ENCODE data around the gene LRP6. TPM values are rescaled to one million over a fixed set of nuclear protein-coding genes. Genes with fewer than 3 reads are reported as not detected.
"Not testable (repeated sequence)": the region's sequence is repeated elsewhere in the genome, so short reads cannot be mapped to it uniquely, and the experiment has no call there.

Gene LRP6
- total RNA-seq, 1 experiment from 2014 or later = 44.6 TPM

DNA sequence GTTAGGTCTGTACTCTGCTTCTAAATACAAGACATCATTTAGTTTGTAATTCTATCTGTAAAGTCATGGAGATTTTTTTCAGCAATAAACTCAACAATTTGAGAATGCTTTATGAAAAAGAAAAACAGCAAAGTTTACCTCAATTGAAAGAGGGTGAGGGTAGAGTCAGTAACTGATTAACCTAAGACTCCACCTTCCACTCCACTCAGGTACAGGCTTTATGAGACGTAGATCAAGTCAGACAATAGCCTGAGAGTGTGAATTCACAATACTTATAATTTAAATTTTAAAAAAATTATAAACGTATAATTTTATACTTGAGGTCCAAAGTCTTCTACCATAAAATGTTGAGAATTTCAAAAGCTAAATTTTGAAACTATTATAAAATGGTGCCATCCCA is 150.2 kb downstream of the LRP6 start:
- Histone ChIP-seq H3K36me3 (replicated peaks; ENCODE audit: control insufficient read depth, insufficient read depth, low read length) (peaks cover 1% of the 10 kb centered on the region; the same call in 1 of the 2 replicates), H3K27me3 (ENCODE audit: control insufficient read depth, insufficient read depth, low read length) (no peaks in the 10 kb centered on the region), H3K4me3 (ENCODE audit: insufficient read depth, low read depth, low read length) (no peak overlapping the region)
- no peak for DNase-seq

DNA sequence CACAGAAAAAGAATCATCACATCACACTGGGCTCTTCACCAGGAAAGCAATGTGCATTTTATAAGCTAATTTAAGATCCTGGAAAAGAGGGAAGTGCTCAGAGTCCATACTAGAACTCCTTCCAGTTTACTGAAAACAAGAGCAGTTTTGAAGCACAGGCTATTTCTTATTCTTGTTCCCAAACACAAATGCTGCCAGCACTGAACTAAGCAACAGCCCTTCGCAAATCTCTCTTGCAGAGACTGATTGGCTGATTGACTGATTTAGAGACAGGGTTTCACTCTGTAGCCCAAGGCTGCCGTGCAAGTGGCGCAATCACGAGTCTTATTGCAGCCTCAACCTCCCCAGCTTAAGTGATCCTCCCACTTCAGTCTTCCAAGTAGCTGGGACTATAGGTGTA is 151.3 kb downstream of the LRP6 start:
- DNase-seq = no peak
- Histone ChIP-seq H3K4me3 (ENCODE audit: insufficient read depth, low read depth, low read length) (no peak overlapping the region), H3K27me3 (ENCODE audit: control insufficient read depth, insufficient read depth, low read length) (no peaks in the 10 kb centered on the region), H3K36me3 (replicated peaks; ENCODE audit: control insufficient read depth, insufficient read depth, low read length) (peaks cover 1% of the 10 kb centered on the region; the same call in 1 of the 2 replicates)

DNA sequence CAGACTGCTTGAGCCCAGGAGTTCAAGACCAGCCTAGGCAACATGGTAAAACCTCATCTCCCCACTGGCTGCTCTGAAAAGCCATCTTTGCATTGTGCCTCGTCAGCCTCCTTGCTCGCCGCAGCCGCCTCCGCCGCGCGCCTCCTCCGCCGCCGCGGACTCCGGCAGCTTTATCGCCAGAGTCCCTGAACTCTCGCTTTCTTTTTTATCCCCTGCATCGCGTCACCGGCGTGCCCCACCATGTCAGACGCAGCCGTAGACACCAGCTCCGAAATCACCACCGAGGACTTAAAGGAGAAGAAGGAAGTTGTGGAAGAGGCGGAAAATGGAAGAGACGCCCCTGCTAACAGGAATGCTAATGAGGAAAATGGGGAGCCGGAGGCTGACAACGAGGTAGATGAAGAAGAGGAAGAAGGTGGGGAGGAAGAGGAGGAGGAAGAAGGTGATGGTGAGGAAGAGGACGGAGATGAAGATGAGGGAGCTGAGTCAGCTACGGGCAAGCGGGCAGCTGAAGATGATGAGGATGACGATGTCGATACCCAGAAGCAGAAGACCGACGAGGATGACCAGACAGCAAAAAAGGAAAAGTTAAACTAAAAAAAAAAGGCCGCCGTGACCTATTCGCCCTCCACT is 155.8 kb downstream of the LRP6 start:
- not testable (repeated sequence) for DNase-seq; H3K4me3 ChIP-seq (ENCODE audit: insufficient read depth, low read depth, low read length); H3K27me3 ChIP-seq (ENCODE audit: control insufficient read depth, insufficient read depth, low read length); H3K36me3 ChIP-seq (replicated peaks; ENCODE audit: control insufficient read depth, insufficient read depth, low read length)

DNA sequence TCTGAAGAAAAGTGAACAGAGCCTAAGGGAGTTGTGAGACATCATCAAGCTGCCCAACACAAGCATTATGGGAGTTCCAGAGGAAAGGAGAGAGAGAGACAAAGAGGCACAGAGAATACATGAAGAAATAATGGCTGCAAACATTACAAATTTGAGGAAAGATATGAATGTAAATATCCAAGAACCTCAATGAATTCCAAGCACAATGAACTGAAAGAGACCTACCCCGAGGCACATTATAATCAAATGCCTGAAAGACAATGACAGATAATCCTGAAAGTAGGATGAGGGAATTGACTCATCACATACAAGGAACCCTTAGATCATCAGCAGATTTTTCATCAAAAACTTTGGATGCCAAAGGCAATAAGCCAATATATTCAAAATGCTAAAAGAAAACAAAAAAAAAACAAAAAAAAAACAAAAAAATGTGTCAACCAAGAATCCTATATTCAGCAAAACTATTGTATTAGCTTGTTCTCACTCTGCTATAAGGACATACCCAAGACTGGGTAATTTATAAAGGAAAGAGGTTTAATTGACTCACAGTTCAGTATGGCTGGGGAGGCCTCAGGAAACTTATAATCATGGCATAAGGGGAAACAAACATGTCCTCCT is 158.3 kb downstream of the LRP6 start:
- H3K4me3 ChIP-seq (ENCODE audit: insufficient read depth, low read depth, low read length) = no peak overlapping the region
- no peak for DNase-seq
- H3K36me3 ChIP-seq (replicated peaks; ENCODE audit: control insufficient read depth, insufficient read depth, low read length) = no peaks in the 10 kb centered on the region
- H3K27me3 ChIP-seq (ENCODE audit: control insufficient read depth, insufficient read depth, low read length) = no peaks in the 10 kb centered on the region

DNA sequence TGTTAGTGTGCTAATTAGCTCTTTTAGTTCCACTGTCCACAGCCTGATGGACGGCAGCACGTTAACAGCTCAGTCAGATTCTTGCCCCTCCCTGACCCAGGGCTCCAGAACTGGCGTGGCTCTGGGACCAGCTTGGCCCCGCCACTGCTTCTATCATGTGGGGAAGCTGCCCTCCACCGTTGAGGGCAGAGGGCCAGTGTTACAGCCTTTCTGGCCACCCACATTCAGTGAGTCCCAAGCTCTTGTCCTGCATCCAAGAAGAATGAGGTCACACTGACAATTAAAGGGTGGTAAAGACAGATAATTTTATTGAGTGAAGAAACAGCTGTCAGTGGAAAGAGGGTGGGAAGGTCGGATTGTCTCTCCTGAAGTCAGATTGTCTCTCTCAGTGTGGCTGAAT is 159.2 kb downstream of the LRP6 start:
- no peaks in the 10 kb centered on the region for H3K36me3 ChIP-seq (replicated peaks; ENCODE audit: control insufficient read depth, insufficient read depth, low read length)
- DNase-seq = no peak
- H3K27me3 ChIP-seq (ENCODE audit: control insufficient read depth, insufficient read depth, low read length) = no peaks in the 10 kb centered on the region
- no peak overlapping the region for H3K4me3 ChIP-seq (ENCODE audit: insufficient read depth, low read depth, low read length)

DNA sequence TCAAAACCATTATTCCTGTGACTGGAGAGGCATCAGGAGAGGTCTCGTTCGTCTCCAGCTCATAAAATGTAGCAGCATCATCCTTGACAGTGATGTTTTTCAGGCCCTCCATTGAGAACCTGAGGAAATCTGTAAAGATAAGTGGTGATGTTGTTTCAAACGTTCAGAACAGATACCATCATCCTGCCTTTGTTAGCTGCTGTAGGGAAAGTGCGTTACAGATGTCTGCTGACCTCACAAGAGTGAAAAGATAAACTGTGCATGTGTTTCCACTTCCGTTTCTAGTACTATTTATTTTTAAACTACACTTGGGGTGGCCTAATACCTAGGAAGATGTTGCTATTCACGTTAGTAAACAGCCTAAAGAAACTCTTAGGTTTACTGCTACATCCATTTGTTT is 167.7 kb downstream of the LRP6 start:
- H3K4me3 ChIP-seq (ENCODE audit: insufficient read depth, low read depth, low read length) = no peak overlapping the region
- no peaks in the 10 kb centered on the region for H3K36me3 ChIP-seq (replicated peaks; ENCODE audit: control insufficient read depth, insufficient read depth, low read length)
- DNase-seq = no peak
- no peaks in the 10 kb centered on the region for H3K27me3 ChIP-seq (ENCODE audit: control insufficient read depth, insufficient read depth, low read length)

GRCh38 chr12:12098691-12099015 is 168.2 kb downstream of the LRP6 start:
- DNase-seq = no peak
- Histone ChIP-seq H3K27me3 (ENCODE audit: control insufficient read depth, insufficient read depth, low read length) (no peaks in the 10 kb centered on the region), H3K36me3 (replicated peaks; ENCODE audit: control insufficient read depth, insufficient read depth, low read length) (no peaks in the 10 kb centered on the region)

DNA sequence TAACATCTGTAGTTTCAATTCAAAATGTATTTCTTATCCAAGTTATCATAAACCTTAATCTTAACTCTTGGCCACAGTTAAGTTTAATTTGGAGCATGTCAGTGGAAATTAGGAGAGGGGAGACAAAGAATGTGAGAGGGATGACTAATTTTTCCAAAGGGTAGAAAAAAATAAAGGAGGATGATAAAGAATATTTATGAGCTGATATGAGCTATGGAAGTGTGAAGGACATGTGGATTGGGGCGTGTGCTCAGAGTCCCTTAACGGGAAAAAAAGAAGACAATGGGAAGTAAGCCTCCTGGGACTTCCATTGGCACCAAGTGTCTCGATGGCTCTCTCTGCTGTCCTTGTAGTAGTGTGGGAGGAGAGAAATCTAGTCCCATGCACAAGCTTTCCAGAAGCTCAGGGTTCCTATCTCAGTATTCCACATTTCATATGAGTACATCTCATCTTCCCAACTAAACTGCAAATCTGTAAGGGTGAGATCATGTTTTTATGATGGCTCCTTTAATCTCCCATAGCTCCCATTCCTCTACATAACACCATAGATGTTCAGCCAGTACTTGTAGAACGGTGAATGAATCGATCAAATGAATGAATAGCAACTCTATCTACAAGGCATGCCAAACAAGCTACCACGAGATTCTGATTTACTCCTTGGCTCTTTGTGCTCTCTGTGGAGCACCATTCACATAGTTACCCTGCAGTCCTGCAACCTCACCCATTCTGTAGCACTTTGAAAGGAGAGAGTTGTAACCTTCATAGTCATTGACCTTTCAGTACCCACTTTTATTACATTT is 168.8 kb downstream of the LRP6 start:
- Histone ChIP-seq H3K27me3 (ENCODE audit: control insufficient read depth, insufficient read depth, low read length) (no peaks in the 10 kb centered on the region), H3K4me3 (ENCODE audit: insufficient read depth, low read depth, low read length) (no peak overlapping the region), H3K36me3 (replicated peaks; ENCODE audit: control insufficient read depth, insufficient read depth, low read length) (no peaks in the 10 kb centered on the region)
- no peak for DNase-seq

More at GRCh38 chr12:12098691-12099015, 168.2 kb downstream of the LRP6 start:
- no peak overlapping the region for H3K4me3 ChIP-seq (ENCODE audit: insufficient read depth, low read depth, low read length)

GRCh38 chr12:12095021-12095420 is 171.8 kb downstream of the LRP6 start:
- Histone ChIP-seq H3K4me3 (ENCODE audit: insufficient read depth, low read depth, low read length) (no peak overlapping the region), H3K27me3 (ENCODE audit: control insufficient read depth, insufficient read depth, low read length) (no peaks in the 10 kb centered on the region), H3K36me3 (replicated peaks; ENCODE audit: control insufficient read depth, insufficient read depth, low read length) (no peaks in the 10 kb centered on the region)
- DNase-seq = no peak

- no peak for DNase-seq
- Histone ChIP-seq H3K27me3 (ENCODE audit: control insufficient read depth, insufficient read depth, low read length) (no peaks in the 10 kb centered on the region), H3K4me3 (ENCODE audit: insufficient read depth, low read depth, low read length) (no peak overlapping the region), H3K36me3 (replicated peaks; ENCODE audit: control insufficient read depth, insufficient read depth, low read length) (no peaks in the 10 kb centered on the region)
Measured at GRCh38 chr12:12094481-12094880, 172.4 kb downstream of the LRP6 start.

DNA sequence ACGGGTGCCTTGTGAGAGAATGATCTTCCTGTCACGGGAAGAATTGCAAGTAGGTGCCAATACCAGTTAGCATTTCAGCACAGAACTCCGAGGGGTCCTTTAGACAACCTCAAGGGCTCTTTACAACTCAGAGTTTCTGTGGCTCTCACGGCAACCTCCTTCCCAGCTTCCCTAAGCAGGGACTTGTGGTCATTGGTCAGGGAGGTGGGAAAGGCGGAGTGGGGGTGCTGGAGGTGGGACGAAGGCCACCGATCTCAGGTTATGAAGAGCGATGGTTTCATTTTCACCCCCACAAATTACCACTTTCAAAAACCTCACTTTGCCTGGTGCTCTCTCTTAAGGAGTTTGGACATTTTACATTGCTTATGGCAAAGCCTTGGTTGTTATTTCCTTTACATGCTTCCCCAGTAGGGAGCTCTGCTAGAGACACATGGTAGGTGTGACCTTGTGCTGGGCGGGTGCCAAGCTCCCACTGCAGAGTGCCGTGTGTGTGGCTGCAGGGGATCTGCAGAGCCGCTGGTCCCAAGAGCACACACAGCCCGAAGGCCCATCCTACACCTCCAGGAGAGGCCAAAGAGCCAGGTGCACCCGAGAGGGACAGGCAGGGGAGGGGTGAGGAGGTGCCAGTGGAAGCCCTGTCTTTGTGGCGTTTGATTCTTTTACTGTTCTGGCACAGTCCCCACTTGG is 174.7 kb downstream of the LRP6 start:
- no peaks in the 10 kb centered on the region for H3K27me3 ChIP-seq (ENCODE audit: control insufficient read depth, insufficient read depth, low read length)

DNA sequence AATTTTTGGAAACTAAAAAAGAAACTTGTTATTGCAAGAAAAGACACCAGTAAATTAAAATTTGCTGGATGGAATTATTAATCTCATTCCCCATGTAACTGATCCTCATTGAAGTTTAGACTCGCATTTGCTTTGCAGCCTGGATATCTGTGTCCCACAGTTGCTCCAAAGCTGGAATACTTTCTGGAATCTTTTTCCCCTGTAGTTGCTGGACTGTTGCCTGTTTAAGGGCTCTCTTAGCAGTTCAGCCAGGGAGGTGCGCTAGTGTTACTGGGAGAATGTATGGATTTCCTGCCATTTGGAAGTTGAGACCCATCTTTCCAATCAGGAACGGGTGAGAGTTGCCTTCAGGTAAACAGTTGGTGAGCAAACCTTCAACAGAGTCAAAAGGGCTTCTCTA is 175.8 kb downstream of the LRP6 start:
- H3K4me3 ChIP-seq (ENCODE audit: insufficient read depth, low read depth, low read length) = no peak overlapping the region
- no peaks in the 10 kb centered on the region for H3K36me3 ChIP-seq (replicated peaks; ENCODE audit: control insufficient read depth, insufficient read depth, low read length)
- DNase-seq = no peak
- no peaks in the 10 kb centered on the region for H3K27me3 ChIP-seq (ENCODE audit: control insufficient read depth, insufficient read depth, low read length)

More for the DNA sequence above, 174.7 kb downstream of the LRP6 start:
- no peaks in the 10 kb centered on the region for H3K36me3 ChIP-seq (replicated peaks; ENCODE audit: control insufficient read depth, insufficient read depth, low read length)
- DNase-seq = no peak
- H3K4me3 ChIP-seq (ENCODE audit: insufficient read depth, low read depth, low read length) = no peak overlapping the region

DNA sequence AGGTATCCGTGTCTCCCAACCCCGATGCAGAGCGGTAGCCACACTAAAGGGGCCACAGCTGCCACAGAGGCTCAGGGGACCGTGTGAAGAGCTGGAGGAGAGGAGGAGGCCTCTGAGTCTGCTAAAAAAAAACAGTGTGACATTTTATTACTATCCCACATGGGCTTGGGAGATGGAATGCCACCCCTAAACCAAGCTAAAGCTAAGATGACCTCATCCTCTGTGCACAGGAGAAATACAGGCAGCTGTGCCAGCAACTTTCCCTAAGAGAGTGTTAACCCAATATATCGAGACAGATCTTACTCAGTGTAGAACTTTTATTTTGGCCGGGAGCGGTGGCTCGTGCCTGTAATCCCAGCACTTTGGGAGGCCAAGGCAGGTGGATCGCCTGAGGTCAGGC is 178.1 kb downstream of the LRP6 start:
- Histone ChIP-seq H3K36me3 (replicated peaks; ENCODE audit: control insufficient read depth, insufficient read depth, low read length) (no peaks in the 10 kb centered on the region), H3K27me3 (ENCODE audit: control insufficient read depth, insufficient read depth, low read length) (no peaks in the 10 kb centered on the region), H3K4me3 (ENCODE audit: insufficient read depth, low read depth, low read length) (no peak overlapping the region)
- no peak for DNase-seq

DNA sequence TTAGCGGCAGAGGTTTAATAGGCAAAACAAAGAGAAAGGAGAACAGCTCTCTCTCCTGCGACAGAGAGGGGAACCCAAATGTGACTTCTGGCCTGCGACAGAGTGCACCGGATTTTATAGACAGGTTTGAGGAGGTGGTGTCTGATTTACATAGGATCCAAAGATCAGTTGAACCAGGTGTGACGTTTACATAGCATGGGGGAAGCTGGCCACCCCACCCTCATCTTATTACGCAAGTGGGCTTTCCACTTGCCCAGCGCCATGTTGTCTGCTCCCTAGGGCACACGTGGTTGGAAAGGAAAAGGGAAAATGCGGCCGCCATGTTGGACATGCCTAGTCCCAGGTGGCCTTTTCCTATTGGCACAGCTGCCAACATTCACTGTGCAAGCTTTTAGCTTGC is 178.7 kb downstream of the LRP6 start:
- no peaks in the 10 kb centered on the region for H3K27me3 ChIP-seq (ENCODE audit: control insufficient read depth, insufficient read depth, low read length)
- no peak for DNase-seq
- no peaks in the 10 kb centered on the region for H3K36me3 ChIP-seq (replicated peaks; ENCODE audit: control insufficient read depth, insufficient read depth, low read length)
- H3K4me3 ChIP-seq (ENCODE audit: insufficient read depth, low read depth, low read length) = no peak overlapping the region

DNA sequence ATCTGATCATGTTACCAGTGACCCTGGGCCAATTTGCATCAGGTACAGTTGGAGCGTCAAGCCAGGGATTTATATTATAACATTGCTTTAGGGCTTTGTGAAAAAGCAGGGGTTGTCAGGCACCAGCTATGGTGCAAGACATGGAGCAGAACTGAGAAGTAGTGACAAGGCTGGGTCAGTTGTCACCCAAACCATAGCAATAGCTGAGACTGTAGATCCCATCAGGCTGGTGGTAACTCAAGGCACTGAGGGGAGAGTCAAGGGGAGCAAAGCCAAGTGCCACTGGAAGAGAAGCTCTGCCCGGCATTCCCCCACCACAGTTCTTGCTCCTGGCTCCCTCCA is 179.2 kb downstream of the LRP6 start:
- DNase-seq = no peak
- no peak overlapping the region for H3K4me3 ChIP-seq (ENCODE audit: insufficient read depth, low read depth, low read length)
- no peaks in the 10 kb centered on the region for H3K27me3 ChIP-seq (ENCODE audit: control insufficient read depth, insufficient read depth, low read length)
- no peaks in the 10 kb centered on the region for H3K36me3 ChIP-seq (replicated peaks; ENCODE audit: control insufficient read depth, insufficient read depth, low read length)

Measured in H7 (cell line).